Non-pigmented ciliary epithelial cell (primary cell): ENCODE data around the gene TCL1A.
"Not testable (repeated sequence)": the region's sequence is repeated elsewhere in the genome, so short reads cannot be mapped to it uniquely, and the experiment has no call there.

Source experiments
- DNase-seq: peaks from one replicate; pipeline ENCODE4 v3.0.0-alpha.2; 2010; ENCODE audit warnings: low read depth

Gene TCL1A, protein sequence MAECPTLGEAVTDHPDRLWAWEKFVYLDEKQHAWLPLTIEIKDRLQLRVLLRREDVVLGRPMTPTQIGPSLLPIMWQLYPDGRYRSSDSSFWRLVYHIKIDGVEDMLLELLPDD

DNA sequence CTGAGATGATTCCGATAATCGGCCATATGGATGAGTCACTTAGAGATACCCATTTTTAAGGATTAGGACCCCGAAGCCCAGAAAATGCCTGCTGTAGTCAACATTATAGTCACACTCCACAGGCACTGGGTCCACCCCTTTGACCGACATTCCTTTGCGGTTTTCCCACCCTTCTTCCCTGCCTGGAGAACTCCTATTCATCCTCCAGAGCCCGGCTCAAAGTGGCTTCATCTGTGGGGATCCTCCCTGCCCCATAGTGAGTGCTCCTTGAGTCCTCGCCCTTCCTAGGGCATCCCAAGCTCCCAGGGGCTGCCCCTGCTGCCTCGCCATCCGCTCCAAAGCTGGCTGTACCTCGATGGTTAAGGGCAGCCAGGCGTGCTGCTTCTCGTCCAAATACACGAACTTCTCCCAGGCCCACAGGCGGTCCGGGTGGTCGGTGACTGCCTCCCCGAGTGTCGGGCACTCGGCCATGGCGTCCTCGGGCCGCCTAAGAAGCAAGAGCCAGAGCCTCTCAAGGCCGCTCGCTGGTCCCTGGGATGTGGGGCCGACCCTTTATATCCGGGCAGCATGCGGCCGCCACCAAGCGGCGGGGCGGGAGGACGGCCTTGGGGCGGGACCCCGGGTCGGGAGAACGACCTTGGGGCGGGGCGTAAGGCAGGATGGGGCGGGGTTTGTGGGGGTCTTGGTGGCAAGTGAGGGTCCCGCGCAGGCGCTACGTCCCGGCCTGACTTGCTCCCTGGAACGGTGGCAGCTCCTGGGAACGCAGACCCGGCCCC is at the start of gene TCL1A:
Gene TCL1A (minus strand): TSS at position 530 of the 776 bp plus-strand sequence. CDS start 59 bp downstream, at position 471.
- no peak for DNase-seq

DNA sequence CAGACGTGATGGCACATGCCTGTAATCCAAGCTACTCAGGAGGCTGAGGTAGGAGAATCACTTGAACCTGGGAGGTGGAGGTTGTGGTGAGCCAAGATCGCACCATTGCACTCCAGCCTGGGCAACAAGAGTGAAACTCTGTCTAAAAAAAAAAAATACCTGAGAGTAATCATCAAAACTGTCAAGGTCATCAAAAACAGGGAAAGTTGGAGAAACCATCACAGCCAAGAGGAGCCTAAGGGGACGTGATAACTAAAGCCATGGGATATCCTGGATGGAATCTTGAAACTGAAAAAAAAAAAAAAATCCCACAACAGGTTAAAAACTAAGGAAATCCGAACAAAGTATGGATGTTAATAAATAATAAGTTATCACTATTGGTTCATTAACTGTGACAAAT is 49.1 kb upstream of the TCL1A start:
- DNase-seq, result not testable (repeated sequence)

GRCh38 chr14:95761436-95761835 is 47.5 kb upstream of the TCL1A start:
- no peak for DNase-seq

GRCh38 chr14:95760596-95760995 is 46.7 kb upstream of the TCL1A start:
- no peak for DNase-seq

- DNase-seq, result no peak
These were observed 46.0 kb upstream of the TCL1A start for GRCh38 chr14:95759941-95760340.

- DNase-seq, result no peak
These were observed 44.4 kb upstream of the TCL1A start for GRCh38 chr14:95758331-95758730.

- no peak for DNase-seq
These were observed 42.8 kb upstream of the TCL1A start for GRCh38 chr14:95756751-95757150.

GRCh38 chr14:95756127-95756526 is 42.2 kb upstream of the TCL1A start:
- DNase-seq, result no peak

DNA sequence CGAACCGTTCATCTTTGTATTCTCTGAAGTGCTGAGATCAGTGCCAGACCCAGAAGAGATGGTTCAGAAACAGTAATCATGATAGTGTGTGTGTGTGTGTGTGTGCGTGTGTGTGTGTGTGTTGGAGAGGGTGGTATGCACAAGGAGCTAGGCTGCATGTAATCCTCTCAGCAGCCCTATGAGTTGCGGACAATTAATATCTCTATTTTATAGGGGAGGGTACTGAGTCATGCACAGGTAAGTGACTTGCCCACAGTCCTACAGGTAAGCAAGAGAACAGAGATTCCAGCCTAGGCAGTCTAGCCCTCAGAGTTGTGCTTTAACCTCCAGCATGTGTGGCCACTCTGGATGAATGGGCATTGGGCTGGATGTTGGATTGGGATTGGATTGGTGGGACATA is 27.9 kb upstream of the TCL1A start:
- no peak for DNase-seq

DNA sequence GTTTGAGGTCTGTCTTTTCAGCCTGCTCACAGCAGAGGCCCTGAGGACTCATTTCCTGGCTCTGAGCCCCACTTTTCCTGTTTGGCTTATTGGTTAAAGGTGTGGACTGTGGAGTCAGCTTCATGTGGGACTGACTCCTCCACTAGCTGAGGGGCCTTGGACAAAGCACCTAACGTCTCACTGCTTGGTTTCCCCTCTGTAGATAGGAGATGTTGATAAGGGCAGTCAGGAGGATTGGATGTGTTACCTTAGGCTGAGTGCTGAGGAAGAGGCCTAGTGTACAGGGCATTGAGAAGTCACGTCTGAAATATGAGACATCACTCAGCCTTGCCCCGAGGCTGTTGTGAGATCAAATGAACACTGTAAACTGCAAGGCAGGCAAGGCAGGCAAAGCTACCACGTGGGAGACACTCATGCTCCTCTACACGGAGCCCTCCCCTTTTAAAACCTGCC is 27.1 kb upstream of the TCL1A start:
- no peak for DNase-seq

GRCh38 chr14:95739356-95739755 is 25.4 kb upstream of the TCL1A start:
- no peak for DNase-seq

GRCh38 chr14:95733212-95733611 is 19.3 kb upstream of the TCL1A start:
- no peak for DNase-seq

GRCh38 chr14:95730126-95730525 is 16.2 kb upstream of the TCL1A start:
- DNase-seq, result no peak

- DNase-seq, result not testable (repeated sequence)
These were observed 15.6 kb upstream of the TCL1A start for GRCh38 chr14:95729402-95730028.

- DNase-seq, result no peak
These were observed 13.3 kb upstream of the TCL1A start for GRCh38 chr14:95727056-95727700.

GRCh38 chr14:95725685-95726336 is 11.9 kb upstream of the TCL1A start:
- DNase-seq, result no peak

- DNase-seq, result no peak
These were observed 8.7 kb upstream of the TCL1A start for GRCh38 chr14:95722525-95723190.

DNA sequence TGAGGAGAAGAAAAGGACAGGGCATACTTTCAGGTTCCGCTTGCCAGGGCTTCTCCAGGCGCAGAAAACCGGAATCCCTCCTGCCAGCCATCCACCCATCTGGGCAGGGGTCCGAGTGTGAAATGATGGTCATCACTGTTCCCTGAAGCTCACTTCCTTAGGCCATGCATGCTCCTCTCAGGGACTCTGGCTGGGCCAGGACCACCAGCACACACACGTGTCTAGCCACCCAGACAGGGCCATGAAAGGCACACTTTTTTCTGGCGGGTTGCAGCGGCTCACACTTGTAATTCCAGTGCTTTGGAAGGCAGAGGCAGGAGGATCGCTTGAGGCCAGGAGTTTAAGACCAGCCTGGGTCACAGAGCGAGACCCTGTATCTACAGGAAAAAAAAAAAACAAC is 1.5 kb downstream of the TCL1A start:
- no peak for DNase-seq

GRCh38 chr14:95711476-95712176 is 2.3 kb downstream of the TCL1A start:
- no peak for DNase-seq

DNA sequence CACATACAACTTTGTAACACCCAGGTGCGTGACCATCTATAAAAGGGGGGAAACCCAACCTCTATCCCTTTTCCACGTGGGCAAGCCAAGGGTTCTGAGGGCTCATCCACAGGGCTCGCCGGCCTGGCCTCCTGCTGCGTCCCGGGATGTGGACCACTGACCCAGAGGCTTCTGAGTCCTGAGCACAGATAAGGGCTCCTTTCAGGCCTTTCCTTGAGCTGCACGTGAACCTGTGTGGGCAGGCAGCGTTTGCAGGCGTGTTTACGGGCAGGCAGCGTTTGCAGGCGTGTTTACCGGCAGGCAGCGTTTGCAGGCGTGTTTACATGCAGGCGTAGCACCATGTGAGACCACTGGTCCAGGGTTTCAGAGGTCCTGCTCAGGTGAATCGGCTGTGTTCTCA is 3.8 kb downstream of the TCL1A start:
- DNase-seq, result no peak

DNA sequence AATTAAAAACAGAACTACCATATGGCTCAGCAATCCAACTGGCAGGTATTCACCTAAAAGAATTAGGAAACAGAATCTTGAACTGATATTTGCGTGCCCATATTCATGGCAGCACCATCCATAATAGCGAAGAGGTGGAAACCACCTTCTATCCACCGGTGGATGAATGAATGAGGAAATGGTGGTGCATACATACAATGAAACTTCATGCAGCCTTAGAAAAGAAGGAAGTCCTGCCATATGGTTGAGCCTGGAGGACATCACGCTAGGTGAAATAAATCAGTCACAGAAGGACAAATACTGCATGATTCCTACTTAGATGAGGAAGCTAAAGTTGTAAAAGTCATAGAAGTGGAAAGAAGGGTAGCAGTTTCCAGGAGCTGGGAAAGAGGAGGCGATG is 6.6 kb downstream of the TCL1A start:
- no peak for DNase-seq
